Ramos (cell line): ENCODE data around the gene TNFAIP3.

Experiments
- in situ Hi-C: fragments of 300-500 bp; cut with MboI; formaldehyde crosslinking; loops from one replicate; pipeline ENCODE4 v1.14.3; 2022; ENCODE audit warnings: low sequenced_read_pairs; ENCODE audit not compliant: unreplicated experiment

The TNFAIP3 gene

DNA sequence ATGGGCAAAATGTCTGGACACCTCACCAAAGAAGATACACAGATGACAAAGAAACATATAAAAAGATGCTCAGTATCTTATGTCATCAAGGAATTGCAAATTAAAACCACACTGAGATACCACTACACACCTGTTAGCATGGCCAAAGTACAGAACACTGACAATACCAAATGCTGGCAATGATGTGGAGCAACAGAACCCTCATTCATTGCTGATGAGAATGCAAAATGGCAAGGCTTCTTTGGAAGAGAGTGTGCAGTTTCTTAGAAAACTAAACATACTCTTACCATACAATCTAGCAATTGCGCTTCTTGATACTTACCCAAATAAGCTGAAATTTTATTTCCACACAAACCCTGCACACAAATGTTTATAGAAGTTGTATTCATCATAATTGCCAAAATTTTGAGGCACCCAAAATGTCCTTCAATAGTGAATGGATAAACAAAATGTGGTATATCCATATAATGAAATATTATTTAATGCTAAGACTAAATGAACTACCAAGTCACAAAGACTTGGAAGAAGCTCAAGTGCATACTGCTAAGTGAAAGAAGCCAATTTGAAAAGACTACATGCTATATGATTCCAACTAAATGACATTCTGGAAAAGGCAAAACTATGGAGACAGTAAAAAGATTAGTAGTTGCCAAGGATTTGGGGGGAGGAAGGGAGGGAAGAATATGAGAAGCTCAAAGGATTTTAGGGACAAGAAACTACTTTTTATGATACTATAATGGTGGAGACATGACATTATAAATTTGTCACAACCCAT, 50.7 kb downstream of the TNFAIP3 start:
- in situ Hi-C loops, result no loop called here

DNA sequence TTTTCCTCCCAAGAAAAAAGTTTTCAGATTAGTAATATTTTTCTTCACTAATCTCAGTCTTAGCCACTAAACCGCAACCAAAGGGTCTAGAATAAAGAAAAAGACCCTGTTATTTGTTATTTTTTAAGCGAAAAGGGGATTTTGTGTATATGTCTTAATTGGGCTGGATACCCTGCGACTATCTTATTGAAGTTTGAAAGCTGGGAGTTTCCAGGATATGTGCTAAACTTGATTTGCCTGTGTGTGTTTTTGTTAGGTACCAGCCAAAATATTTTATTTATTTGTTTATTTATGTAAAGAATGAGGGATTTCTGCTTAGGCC, 52.4 kb downstream of the TNFAIP3 start:
- in situ Hi-C loops, result no loop called here

DNA sequence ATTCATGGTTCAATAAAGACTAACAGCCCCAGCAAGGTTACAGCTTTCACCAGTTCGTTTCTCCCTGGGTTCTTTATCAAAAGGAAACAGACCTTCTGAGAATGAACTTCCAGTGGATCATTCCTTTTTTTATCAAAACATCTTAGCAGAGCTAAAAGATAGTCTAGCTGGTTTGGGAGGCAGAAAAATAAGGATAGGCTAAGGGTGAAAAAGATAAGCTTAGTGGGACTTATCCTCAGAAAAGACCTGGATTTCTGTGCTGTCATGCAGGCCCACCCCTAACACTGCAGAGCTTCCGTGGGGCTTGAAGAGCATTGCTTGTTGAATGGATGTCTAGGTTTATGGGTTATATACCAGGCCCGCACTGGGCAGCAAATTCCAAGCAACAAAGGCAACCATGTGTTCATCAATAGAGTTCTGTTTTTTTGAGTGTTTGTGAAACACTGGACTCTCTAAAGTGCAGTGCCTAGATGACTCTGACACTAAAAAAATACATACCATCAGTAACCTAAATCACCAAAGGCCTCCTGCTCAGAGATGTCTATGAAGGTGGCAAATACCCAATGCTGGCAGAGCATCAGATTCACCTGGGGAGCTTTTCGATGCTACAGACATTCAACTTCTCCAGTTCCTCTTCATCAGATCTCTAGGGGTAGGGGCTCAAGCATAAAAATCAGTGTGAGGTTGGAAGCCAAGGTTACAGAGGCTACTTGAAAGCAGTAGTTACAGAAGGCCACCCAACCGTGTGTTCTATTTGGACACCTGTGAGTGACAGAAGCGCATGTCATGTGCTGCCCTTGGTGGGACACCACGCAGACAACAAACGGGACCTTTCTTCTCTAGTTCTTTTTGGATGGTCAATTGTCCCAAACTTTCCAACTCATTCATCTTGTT, 53.0 kb downstream of the TNFAIP3 start:
- in situ Hi-C loops, result no loop called here

DNA sequence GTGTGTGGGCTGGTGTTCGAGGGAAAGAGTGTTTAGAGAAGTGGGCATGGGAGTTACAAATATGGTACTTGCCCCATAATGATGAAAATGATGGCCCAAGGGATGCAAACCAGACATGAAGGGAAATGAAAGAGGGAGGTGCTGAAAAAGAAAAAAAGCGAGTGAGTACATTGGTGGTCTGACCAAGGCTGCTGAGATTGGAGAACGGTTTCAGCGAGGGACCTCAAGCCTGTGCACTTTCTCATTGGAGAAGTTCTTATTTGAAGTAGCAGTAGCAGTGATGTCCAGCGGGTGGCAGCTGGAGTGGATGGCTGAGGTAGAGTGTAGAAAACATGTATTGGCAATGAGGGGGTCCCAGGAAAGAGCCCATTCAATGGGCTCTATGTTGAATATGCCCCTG, 54.8 kb downstream of the TNFAIP3 start:
- in situ Hi-C loops, result no loop called here

DNA sequence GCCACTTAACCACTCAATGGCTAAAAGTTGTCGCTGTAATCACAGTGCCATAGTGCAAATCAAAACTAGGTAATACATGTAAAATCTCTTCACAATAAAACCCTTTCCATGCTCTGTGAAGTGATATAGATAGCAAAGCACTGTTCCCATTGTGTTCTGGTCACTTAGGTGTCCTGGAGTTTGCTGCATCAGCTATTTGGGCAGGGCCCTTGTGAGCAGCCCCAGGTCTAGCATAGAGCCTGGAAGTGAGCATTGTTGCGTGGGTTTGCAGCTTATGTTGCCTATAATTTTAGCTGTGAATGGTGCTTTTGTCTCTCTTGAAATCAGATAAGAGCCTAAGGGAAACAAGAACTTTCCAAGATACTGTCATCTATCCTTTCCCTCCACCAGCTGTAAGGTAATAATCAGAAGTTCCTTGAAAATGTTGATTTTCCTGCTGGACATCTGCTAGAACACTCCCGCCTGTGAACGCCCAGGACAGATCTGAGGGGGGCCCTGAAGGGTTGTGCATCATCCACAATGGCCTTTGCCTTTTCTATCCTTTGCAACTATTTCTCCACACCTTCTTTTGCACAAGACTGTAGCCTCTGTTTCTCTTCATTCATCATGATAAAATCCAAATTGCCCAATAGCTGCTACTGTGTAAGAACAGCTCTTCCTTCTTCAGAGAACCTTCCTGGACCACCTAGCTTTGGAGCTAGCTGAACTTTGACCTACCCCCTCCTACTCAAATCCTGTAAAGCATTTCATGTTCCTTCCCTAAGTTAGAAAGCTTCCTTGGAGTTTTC, 57.0 kb downstream of the TNFAIP3 start:
- in situ Hi-C loops, result no loop called here

DNA sequence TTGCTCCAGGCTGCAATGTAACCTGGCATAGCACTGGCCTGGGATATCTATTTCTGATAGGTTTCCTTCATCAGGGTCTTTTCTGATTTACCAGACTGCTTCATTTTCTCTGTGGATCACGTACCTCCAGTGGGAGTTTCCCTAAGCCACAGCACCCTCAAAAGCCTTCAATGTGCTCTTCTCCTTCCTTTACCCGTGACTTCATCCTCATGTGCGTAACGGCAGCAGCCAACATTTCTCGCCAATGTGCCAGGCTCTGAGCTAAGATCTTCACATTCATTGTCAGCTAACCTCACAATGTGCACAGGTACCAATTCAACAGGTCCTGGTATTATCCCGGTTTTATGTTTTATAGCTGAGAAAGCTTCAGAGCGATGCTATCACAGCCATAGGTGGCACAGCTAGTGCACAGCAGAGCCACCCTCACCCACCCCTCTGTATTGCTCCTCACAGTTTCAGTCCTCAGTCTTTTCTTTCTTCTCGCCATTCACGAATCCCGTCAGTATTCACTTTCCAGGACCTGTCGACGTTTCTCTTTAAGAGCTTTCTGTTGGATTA, 58.2 kb downstream of the TNFAIP3 start:
- in situ Hi-C loops, result no loop called here

DNA sequence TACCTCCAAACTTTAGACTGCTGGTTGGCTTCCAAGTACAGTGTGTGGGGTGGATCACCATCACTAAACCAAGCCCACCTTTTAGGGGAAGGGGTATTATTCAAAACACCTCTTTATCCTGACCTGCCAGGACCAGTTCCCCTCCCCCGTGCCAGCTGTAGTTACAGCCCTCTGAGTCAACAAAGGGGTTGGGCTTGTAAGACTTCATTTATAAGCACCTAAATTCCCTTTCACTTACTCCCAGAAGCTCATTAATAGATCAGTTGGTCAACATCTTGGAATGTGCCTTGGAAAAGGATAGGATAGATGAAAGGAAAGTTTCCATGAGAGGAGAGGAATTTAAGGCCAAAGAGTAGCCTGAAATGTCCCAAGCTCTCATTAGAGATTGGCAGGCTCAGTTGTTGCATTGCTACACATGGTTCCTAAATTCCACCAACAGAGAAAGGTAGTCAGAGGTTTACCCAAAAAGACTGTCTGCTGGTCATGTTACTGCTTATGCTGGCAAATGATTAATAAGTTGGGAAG, 59.2 kb downstream of the TNFAIP3 start:
- in situ Hi-C loops, result no loop called here

DNA sequence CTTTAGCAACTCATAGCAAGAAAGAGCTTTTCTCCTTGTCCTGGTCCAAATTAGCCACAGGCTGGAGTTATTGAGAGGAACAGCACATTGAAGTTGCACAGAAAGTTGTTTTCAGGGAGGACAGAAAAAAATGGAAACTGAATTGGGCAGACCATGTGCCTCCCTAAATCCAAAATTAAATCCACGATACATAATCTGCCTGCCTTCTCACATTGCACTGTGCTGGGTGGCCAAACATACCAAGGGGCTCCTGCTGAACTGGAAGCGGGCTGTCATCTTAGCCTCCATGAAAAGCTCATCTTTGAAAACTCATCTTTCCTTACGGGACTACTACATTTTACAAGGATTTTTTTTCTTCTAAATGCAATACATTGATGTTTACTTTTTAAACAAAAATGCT, 59.9 kb downstream of the TNFAIP3 start:
- in situ Hi-C loops, result no loop called here

DNA sequence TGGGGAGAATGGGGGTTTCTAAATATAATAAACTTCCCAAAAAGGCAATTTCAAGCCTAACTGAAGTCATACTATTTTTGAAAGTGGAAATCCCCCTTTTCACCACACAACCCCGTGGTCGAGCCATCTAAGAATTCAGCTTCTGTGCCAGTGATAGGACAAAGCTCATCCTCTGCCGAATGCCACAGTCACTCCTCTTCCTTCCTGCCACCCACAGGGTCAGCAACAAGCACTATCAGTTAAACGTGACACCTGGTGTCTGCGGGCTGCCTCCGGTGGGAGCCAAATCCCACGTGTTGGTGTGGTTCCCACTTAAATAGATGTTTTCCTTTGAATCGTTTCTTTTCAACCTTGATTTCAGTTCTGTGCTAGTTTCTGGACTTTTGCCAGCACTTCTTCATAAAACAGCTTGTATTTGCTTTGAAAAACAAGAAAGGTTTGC, 60.7 kb downstream of the TNFAIP3 start:
- in situ Hi-C loops, result no loop called here

DNA sequence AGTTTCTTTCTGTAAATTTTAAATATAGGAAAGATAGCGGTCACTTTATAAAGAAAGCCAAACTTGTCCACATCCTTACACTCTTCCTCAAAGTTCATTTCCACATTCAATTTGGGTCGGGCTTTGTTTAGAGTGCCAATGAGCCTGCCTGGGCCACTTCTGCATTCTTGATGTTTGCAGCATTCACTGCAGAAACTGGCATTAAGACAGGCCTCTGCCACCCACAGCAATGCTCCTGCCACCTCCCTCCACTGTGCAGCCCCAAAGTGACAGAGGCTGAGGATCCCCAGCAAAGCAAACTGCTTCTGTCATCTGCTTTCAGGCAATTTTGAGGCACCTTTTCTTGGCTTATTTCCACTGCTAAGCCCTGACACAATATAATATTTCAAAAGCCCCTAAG, 61.2 kb downstream of the TNFAIP3 start:
- in situ Hi-C loops, result no loop called here

DNA sequence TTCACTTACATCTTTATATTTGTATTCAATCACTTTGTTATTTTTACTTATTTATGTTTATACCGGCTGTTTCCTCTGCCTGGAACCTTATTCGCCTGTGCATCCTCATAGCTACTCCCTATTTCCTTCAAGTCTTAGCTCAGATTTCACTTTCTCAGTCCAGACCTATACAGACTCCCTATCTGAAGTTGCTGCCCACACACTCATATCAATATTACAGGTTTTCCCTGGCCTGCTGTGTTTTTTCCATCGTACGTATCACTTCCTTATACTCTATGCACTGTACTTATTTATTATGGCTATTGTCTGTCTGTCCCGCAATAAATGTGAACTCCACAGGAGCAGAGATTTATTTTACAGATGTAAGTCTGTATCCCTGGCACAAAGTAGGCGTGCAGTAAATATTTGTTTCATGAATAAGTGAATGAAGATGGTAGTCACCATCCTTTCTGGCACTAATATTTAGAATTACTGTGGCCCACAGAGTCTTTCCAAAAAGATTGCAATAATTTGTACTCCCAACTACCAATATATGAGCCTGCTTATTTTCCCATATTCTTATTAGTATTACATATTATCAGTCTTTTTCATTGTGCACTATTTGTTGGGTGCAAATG, 64.9 kb downstream of the TNFAIP3 start:
- in situ Hi-C loops, result no loop called here
